ENCODE data around the gene EBF3. TPM values are rescaled to one million over a fixed set of nuclear protein-coding genes. Genes with fewer than 3 reads are reported as not detected.

Gene EBF3
- total RNA-seq, 1 donor from 2014 or later = 0.07 TPM

DNA sequence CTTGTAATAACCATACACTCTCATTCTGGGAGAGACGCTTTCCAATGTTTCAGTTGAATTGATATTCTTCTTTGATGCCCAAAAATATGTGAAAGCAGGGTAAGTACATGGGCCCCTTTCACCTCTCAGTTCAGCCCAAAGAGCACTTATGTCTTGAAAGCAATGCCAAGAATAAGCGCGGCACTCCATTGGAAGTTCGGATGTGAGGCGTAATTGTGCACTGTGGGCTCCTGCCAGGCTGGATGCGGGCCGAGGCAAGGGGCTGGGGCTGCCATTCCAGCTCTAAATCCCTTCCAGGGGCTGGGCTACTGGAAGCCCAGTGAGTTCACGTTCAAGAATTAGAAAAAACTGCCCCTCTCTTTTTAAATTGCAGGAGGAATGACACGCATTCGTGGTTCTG, 113.8 kb downstream of the EBF3 start:
- Histone ChIP-seq H3K4me3 (ENCODE audit: insufficient read depth, low read depth, low read length) (no peak overlapping the region), H3K27ac (ENCODE audit: low read depth, low read length) (no peak overlapping the region), H4K20me1 (ENCODE audit: insufficient read depth, low read length) (no peaks in the 10 kb centered on the region), H3K4me2 (ENCODE audit: low read length) (no peak overlapping the region), H2AFZ (ENCODE audit: low read depth, low read length) (no peak overlapping the region), H3K9ac (ENCODE audit: low read length) (no peak overlapping the region), H3K36me3 (ENCODE audit: insufficient read depth, low read length) (no peaks in the 10 kb centered on the region), H3K9me3 (ENCODE audit: insufficient read depth, low read depth, low read length) (no peaks in the 10 kb centered on the region), H3K27me3 (ENCODE audit: insufficient read depth, low read length) (no peaks in the 10 kb centered on the region), H3K79me2 (ENCODE audit: insufficient read depth, low read length) (no peaks in the 10 kb centered on the region), H3K4me1 (ENCODE audit: insufficient read depth, low read length) (no peaks in the 10 kb centered on the region)
- no peaks in the 10 kb centered on the region for H3K27me3 Mint-ChIP-seq (ENCODE audit: low read depth, unreplicated experiment)
- no peaks in the 10 kb centered on the region for H3K9me3 Mint-ChIP-seq (ENCODE audit: unreplicated experiment)
- no peaks in the 10 kb centered on the region for H3K36me3 Mint-ChIP-seq (ENCODE audit: low read depth, unreplicated experiment)
- no peak overlapping the region for H3K27ac Mint-ChIP-seq (ENCODE audit: unreplicated experiment)
- TF ChIP-seq, protein P1, sequence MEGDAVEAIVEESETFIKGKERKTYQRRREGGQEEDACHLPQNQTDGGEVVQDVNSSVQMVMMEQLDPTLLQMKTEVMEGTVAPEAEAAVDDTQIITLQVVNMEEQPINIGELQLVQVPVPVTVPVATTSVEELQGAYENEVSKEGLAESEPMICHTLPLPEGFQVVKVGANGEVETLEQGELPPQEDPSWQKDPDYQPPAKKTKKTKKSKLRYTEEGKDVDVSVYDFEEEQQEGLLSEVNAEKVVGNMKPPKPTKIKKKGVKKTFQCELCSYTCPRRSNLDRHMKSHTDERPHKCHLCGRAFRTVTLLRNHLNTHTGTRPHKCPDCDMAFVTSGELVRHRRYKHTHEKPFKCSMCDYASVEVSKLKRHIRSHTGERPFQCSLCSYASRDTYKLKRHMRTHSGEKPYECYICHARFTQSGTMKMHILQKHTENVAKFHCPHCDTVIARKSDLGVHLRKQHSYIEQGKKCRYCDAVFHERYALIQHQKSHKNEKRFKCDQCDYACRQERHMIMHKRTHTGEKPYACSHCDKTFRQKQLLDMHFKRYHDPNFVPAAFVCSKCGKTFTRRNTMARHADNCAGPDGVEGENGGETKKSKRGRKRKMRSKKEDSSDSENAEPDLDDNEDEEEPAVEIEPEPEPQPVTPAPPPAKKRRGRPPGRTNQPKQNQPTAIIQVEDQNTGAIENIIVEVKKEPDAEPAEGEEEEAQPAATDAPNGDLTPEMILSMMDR (IDR thresholded peaks at IDR 0.05; ENCODE audit: insufficient read depth, low read depth, low read length) = no peak
- TF ChIP-seq EZH2 (IDR thresholded peaks at IDR 0.05; ENCODE audit: insufficient read depth, low read length) = no peak
- no peak overlapping the region for H3K4me3 Mint-ChIP-seq (ENCODE audit: unreplicated experiment)
- no peak for DNase-seq (ENCODE audit: low read depth)
- no peak for FAIRE-seq
- no peaks in the 10 kb centered on the region for H3K4me1 Mint-ChIP-seq (ENCODE audit: low read depth, unreplicated experiment)

DNA sequence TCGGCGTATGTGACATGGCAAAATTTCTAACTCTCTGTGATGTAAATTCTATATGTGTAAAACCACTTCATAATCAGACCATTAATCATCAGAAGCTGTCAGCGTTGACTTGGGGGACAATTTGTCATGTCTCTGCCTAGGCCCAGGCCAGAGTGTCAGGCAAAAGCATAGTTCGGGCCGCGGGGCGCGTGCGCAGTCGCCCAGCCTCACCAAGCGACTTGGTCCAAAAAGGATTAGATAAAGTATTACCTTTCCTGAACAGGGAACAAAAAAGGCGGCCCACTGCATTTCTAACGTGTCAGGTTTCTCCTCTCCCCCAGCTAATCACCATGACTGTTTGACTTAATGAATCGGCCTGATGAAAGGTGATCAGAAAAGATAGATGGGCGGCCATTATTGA, 114.2 kb downstream of the EBF3 start:
- no peaks in the 10 kb centered on the region for H3K9me3 ChIP-seq (ENCODE audit: insufficient read depth, low read depth, low read length)
- no peak overlapping the region for H3K4me3 ChIP-seq (ENCODE audit: insufficient read depth, low read depth, low read length)
- FAIRE-seq (no peak), DNase-seq (ENCODE audit: low read depth) (no peak)
- H3K4me1 ChIP-seq (ENCODE audit: insufficient read depth, low read length) = no peaks in the 10 kb centered on the region
- H3K27ac Mint-ChIP-seq (ENCODE audit: unreplicated experiment) = no peak overlapping the region
- H3K4me1 Mint-ChIP-seq (ENCODE audit: low read depth, unreplicated experiment) = no peaks in the 10 kb centered on the region
- no peaks in the 10 kb centered on the region for H3K9me3 Mint-ChIP-seq (ENCODE audit: unreplicated experiment)
- no peak overlapping the region for H3K4me2 ChIP-seq (ENCODE audit: low read length)
- no peak overlapping the region for H3K9ac ChIP-seq (ENCODE audit: low read length)
- no peaks in the 10 kb centered on the region for H3K27me3 ChIP-seq (ENCODE audit: insufficient read depth, low read length)
- H3K27me3 Mint-ChIP-seq (ENCODE audit: low read depth, unreplicated experiment) = no peaks in the 10 kb centered on the region
- H4K20me1 ChIP-seq (ENCODE audit: insufficient read depth, low read length) = no peaks in the 10 kb centered on the region
- no peak overlapping the region for H2AFZ ChIP-seq (ENCODE audit: low read depth, low read length)
- no peak overlapping the region for H3K4me3 Mint-ChIP-seq (ENCODE audit: unreplicated experiment)
- no peaks in the 10 kb centered on the region for H3K36me3 ChIP-seq (ENCODE audit: insufficient read depth, low read length)
- no peak overlapping the region for H3K27ac ChIP-seq (ENCODE audit: low read depth, low read length)
- no peaks in the 10 kb centered on the region for H3K36me3 Mint-ChIP-seq (ENCODE audit: low read depth, unreplicated experiment)
- TF ChIP-seq, protein P1 (IDR thresholded peaks at IDR 0.05; ENCODE audit: insufficient read depth, low read depth, low read length) = no peak
- TF ChIP-seq EZH2 (IDR thresholded peaks at IDR 0.05; ENCODE audit: insufficient read depth, low read length) = no peak
- H3K79me2 ChIP-seq (ENCODE audit: insufficient read depth, low read length) = no peaks in the 10 kb centered on the region

DNA sequence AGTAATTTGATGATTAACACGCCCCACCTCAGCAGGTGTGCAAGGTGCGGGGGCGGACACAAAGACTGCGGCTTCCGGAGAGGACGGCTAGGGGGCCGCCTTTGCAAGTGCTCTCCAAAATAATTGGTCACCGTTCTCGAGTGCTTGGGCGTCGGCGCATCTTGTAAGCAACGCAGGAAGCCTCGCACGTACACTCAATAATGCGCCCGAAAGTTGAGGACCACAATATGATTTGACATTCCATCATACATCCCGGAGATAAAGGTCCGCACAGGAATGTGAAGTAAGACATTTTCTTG, 114.7 kb downstream of the EBF3 start:
- Histone ChIP-seq H3K9ac (ENCODE audit: low read length) (no peak overlapping the region), H3K36me3 (ENCODE audit: insufficient read depth, low read length) (no peaks in the 10 kb centered on the region), H3K27ac (ENCODE audit: low read depth, low read length) (no peak overlapping the region), H3K4me2 (ENCODE audit: low read length) (no peak overlapping the region), H3K9me3 (ENCODE audit: insufficient read depth, low read depth, low read length) (no peaks in the 10 kb centered on the region), H2AFZ (ENCODE audit: low read depth, low read length) (no peak overlapping the region), H3K4me1 (ENCODE audit: insufficient read depth, low read length) (no peaks in the 10 kb centered on the region), H3K4me3 (ENCODE audit: insufficient read depth, low read depth, low read length) (no peak overlapping the region), H3K27me3 (ENCODE audit: insufficient read depth, low read length) (no peaks in the 10 kb centered on the region), H4K20me1 (ENCODE audit: insufficient read depth, low read length) (no peaks in the 10 kb centered on the region), H3K79me2 (ENCODE audit: insufficient read depth, low read length) (no peaks in the 10 kb centered on the region)
- no peaks in the 10 kb centered on the region for H3K27me3 Mint-ChIP-seq (ENCODE audit: low read depth, unreplicated experiment)
- TF ChIP-seq EZH2 (IDR thresholded peaks at IDR 0.05; ENCODE audit: insufficient read depth, low read length) = no peak
- TF ChIP-seq, protein P1 (IDR thresholded peaks at IDR 0.05; ENCODE audit: insufficient read depth, low read depth, low read length) = no peak
- H3K4me1 Mint-ChIP-seq (ENCODE audit: low read depth, unreplicated experiment) = no peaks in the 10 kb centered on the region
- H3K9me3 Mint-ChIP-seq (ENCODE audit: unreplicated experiment) = no peaks in the 10 kb centered on the region
- no peaks in the 10 kb centered on the region for H3K36me3 Mint-ChIP-seq (ENCODE audit: low read depth, unreplicated experiment)
- no peak overlapping the region for H3K4me3 Mint-ChIP-seq (ENCODE audit: unreplicated experiment)
- FAIRE-seq = no peak
- H3K27ac Mint-ChIP-seq (ENCODE audit: unreplicated experiment) = no peak overlapping the region
- no peak for DNase-seq (ENCODE audit: low read depth)

Data from astrocyte (in vitro differentiated cells and primary cell).